GM12891 (cell line): ENCODE data around the gene SIL1.

Experiments
- POLR2A ChIP-seq: IDR thresholded peaks from 2 replicates; pipeline ENCODE4 v1.6.1; 2011; ENCODE audit warnings: low read depth, low read length, control low read depth
- TAF1 ChIP-seq: IDR thresholded peaks from 2 replicates; pipeline ENCODE4 v1.6.1; 2011; ENCODE audit warnings: low read depth, low read length, control low read depth

- TF ChIP-seq TAF1 = no peak
- TF ChIP-seq POLR2A = no peak
Observed at GRCh38 chr5:139205124-139205523, 7.0 kb upstream of the SIL1 start.
